ENCODE data around the gene BCL2A1. TPM values are rescaled to one million over a fixed set of nuclear protein-coding genes. Genes with fewer than 3 reads are reported as not detected.

Gene BCL2A1
- total and polyA plus RNA-seq, 10 of the 15 experiments (the other 5 are each of a cell fraction or from before 2014, with no cell fraction given): 181 to 570 (median 321) TPM

DNA sequence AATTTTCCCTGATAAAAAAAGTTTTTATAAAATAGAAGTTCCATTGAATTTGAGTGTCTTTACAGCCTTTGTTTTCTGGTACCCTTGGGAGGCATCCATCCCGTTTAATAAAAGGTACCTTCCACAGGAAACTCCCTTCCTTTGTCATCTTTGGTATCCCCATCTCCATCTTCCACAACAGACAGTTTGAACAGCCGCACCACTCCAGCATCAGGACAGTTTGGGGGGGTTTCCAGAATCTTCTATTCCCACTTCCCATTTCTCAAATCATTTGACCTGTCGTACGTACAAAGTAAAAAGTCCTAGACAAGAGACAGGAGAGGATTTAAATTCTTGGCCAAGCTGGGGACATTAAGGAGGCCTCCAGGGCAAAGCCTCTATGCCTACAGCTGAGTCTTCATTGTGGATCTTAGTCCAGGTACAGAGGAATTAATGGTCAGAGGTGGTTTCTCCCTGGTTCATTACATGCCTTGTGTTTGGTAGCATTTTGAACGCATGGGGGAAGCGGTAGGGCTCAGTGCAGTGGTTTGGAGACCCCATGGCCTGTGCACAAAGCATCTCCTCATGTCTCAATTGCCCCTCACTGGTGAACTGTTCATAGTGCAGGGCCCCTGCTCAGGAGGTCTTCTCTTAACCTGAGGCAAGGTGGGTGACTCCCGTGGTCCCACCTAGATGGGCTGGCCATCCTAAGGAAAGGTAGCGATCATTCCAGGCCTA lies 19.4 kb upstream of the BCL2A1 start (continued):
- TF ChIP-seq, protein P1, sequence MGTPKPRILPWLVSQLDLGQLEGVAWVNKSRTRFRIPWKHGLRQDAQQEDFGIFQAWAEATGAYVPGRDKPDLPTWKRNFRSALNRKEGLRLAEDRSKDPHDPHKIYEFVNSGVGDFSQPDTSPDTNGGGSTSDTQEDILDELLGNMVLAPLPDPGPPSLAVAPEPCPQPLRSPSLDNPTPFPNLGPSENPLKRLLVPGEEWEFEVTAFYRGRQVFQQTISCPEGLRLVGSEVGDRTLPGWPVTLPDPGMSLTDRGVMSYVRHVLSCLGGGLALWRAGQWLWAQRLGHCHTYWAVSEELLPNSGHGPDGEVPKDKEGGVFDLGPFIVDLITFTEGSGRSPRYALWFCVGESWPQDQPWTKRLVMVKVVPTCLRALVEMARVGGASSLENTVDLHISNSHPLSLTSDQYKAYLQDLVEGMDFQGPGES (IDR thresholded peaks at IDR 0.05): no peak
- no peak for TF ChIP-seq ZNF622 (IDR thresholded peaks at IDR 0.05)
- no peak for TF ChIP-seq SREBF1 (IDR thresholded peaks at IDR 0.05; ENCODE audit: low read length)
- TF ChIP-seq, protein P2, sequence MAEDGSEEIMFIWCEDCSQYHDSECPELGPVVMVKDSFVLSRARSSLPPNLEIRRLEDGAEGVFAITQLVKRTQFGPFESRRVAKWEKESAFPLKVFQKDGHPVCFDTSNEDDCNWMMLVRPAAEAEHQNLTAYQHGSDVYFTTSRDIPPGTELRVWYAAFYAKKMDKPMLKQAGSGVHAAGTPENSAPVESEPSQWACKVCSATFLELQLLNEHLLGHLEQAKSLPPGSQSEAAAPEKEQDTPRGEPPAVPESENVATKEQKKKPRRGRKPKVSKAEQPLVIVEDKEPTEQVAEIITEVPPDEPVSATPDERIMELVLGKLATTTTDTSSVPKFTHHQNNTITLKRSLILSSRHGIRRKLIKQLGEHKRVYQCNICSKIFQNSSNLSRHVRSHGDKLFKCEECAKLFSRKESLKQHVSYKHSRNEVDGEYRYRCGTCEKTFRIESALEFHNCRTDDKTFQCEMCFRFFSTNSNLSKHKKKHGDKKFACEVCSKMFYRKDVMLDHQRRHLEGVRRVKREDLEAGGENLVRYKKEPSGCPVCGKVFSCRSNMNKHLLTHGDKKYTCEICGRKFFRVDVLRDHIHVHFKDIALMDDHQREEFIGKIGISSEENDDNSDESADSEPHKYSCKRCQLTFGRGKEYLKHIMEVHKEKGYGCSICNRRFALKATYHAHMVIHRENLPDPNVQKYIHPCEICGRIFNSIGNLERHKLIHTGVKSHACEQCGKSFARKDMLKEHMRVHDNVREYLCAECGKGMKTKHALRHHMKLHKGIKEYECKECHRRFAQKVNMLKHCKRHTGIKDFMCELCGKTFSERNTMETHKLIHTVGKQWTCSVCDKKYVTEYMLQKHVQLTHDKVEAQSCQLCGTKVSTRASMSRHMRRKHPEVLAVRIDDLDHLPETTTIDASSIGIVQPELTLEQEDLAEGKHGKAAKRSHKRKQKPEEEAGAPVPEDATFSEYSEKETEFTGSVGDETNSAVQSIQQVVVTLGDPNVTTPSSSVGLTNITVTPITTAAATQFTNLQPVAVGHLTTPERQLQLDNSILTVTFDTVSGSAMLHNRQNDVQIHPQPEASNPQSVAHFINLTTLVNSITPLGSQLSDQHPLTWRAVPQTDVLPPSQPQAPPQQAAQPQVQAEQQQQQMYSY (CRISPR knock-in tag; IDR thresholded peaks at IDR 0.05): no peak
- TF ChIP-seq CBFB (IDR thresholded peaks at IDR 0.05; ENCODE audit: low read depth): no peak
- no peak for TF ChIP-seq NFYA (IDR thresholded peaks at IDR 0.05; ENCODE audit: borderline replicate concordance, low read depth, low read length)
- peak; percentile 42 for TF ChIP-seq RUNX3 (IDR thresholded peaks at IDR 0.05; ENCODE audit: low read length)
- peak; percentile 65; the same call in 1 of the 2 replicates for TF ChIP-seq EED (IDR thresholded peaks at IDR 0.05; ENCODE audit: low read depth)
- peak; percentile 41 for TF ChIP-seq RELA (IDR thresholded peaks at IDR 0.05; ENCODE audit: borderline replicate concordance, partially characterized antibody)
- TF ChIP-seq, protein P3, sequence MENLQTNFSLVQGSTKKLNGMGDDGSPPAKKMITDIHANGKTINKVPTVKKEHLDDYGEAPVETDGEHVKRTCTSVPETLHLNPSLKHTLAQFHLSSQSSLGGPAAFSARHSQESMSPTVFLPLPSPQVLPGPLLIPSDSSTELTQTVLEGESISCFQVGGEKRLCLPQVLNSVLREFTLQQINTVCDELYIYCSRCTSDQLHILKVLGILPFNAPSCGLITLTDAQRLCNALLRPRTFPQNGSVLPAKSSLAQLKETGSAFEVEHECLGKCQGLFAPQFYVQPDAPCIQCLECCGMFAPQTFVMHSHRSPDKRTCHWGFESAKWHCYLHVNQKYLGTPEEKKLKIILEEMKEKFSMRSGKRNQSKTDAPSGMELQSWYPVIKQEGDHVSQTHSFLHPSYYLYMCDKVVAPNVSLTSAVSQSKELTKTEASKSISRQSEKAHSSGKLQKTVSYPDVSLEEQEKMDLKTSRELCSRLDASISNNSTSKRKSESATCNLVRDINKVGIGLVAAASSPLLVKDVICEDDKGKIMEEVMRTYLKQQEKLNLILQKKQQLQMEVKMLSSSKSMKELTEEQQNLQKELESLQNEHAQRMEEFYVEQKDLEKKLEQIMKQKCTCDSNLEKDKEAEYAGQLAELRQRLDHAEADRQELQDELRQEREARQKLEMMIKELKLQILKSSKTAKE (IDR thresholded peaks at IDR 0.05; ENCODE audit: low read depth, poor library complexity, severe bottlenecking): no peak
- TF ChIP-seq ZNF207 (IDR thresholded peaks at IDR 0.05; ENCODE audit: borderline replicate concordance): no peak
- no peak for TF ChIP-seq ZZZ3 (IDR thresholded peaks at IDR 0.05; ENCODE audit: control insufficient read depth, insufficient read length, low read depth)
- TF ChIP-seq SP1 (IDR thresholded peaks at IDR 0.05; ENCODE audit: low read depth, low read length): no peak
- TF ChIP-seq, protein P4, sequence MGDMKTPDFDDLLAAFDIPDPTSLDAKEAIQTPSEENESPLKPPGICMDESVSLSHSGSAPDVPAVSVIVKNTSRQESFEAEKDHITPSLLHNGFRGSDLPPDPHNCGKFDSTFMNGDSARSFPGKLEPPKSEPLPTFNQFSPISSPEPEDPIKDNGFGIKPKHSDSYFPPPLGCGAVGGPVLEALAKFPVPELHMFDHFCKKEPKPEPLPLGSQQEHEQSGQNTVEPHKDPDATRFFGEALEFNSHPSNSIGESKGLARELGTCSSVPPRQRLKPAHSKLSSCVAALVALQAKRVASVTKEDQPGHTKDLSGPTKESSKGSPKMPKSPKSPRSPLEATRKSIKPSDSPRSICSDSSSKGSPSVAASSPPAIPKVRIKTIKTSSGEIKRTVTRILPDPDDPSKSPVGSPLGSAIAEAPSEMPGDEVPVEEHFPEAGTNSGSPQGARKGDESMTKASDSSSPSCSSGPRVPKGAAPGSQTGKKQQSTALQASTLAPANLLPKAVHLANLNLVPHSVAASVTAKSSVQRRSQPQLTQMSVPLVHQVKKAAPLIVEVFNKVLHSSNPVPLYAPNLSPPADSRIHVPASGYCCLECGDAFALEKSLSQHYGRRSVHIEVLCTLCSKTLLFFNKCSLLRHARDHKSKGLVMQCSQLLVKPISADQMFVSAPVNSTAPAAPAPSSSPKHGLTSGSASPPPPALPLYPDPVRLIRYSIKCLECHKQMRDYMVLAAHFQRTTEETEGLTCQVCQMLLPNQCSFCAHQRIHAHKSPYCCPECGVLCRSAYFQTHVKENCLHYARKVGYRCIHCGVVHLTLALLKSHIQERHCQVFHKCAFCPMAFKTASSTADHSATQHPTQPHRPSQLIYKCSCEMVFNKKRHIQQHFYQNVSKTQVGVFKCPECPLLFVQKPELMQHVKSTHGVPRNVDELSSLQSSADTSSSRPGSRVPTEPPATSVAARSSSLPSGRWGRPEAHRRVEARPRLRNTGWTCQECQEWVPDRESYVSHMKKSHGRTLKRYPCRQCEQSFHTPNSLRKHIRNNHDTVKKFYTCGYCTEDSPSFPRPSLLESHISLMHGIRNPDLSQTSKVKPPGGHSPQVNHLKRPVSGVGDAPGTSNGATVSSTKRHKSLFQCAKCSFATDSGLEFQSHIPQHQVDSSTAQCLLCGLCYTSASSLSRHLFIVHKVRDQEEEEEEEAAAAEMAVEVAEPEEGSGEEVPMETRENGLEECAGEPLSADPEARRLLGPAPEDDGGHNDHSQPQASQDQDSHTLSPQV (IDR thresholded peaks at IDR 0.05): no peak
- TF ChIP-seq BCL11A (IDR thresholded peaks at IDR 0.05; ENCODE audit: low read depth, low read length): no peak
- no peak for TF ChIP-seq ASH2L (IDR thresholded peaks at IDR 0.05; ENCODE audit: borderline replicate concordance, low read depth)

Data from GM12878 (cell line).